Stimulated activated CD8-positive, alpha-beta memory T cell treated with anti-CD3 and anti-CD28 coated beads, Interleukin-4, amount 100 ng/mL, for 48 hours (primary cell): ENCODE data around the gene LIF.
"Not testable (repeated sequence)": the region's sequence is repeated elsewhere in the genome, so short reads cannot be mapped to it uniquely, and the experiment has no call there.

Experiments
- DNase-seq: peaks from one replicate; pipeline ENCODE4 v3.0.0-alpha.2; 2020

Gene LIF

GRCh38 chr22:30222321-30222720, 24.2 kb downstream of the LIF start:
- DNase-seq = no peak

- peak; percentile 75 for DNase-seq
These were observed 25.2 kb downstream of the LIF start for GRCh38 chr22:30221121-30221992.

- DNase-seq = no peak
These were observed 26.1 kb downstream of the LIF start for GRCh38 chr22:30220338-30221012.

GRCh38 chr22:30219668-30220278, 26.8 kb downstream of the LIF start:
- no peak for DNase-seq

DNA sequence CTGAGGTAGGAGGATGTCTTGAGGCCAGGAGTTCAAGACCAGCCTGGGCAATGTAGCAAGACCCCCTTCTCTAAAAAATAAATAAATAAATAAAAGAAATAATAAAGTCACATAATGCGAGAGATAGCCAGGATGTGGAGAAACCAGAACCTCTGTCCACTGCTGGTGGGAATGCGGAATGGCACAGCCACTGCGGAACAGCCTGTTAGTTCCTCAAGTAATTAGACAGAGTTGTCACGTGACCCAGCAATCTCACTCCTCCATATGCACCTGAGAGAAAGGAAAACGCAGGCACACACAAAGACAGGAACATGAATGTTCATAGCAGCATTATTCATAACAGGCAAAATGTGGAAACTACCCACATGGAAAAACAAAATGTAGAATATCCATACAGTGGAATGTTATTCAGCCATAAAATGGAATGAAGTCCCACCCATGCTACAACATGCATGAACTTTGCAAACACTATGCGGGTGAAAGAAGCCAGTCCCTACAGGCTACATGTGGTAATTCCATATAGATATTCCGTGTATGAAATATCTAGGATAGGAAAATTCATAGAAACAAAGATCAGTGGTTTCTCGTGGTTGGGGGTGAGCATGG, 27.4 kb downstream of the LIF start:
- DNase-seq = no peak

DNA sequence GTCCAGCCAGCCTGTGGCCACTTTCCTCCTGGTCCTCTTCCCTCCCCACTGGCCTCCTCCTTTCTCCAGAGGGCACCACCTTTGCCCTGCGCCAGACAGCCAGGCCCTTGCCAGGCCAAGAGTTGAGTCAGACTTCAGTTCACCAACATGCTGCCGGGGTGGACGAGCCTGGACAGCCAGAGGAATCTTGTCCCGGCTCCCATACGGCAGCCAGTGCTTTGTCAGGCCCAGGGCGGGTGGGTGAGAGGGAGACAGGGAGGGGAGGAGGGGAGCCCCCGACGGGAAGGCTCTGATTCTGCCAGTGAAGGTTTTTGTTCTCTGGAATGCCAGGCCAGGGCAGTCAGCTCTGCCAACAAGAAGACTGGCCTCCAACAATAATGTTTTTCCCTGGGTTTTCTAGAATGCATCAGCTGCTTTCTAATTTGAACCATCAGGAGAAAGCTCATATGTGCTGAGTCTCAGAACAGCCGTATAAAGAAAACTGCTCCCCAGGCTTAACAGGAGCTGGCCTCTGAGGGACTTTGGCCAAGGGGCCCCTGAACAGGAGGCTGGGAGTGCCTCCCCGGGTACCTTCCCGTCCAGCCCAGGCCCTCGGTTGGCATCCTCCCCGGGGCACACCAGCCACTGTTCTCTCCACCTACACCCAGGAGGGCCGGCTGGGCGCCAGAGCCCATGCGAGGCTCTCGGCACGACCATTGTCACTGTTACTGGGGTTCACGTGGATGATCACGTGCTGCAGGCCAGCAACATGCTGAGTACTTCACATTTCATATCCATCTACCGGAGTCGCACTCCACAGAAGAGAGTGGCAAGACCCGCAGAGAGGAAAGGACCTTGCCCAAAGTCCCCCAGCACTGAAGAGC, 28.6 kb downstream of the LIF start:
- DNase-seq = no peak

DNA sequence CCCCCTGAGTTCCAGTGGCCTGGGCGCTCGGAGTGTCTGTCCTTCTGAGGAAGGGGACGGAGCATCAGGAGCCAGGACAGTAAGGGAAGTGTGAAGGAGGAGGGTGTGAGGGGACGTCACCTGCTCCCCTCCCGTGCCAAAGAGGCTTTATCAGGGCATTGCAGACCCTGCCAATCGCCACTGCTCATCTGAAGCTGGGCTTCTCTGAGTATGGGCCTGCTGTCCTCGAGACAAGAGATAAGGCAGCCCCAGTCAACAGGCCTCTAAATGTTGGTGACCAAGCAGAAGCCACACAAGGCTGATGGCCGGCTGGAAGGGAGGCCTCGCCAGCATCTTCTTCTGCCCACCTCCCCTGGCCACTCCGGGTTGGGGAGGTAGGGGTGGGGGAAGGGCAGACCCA, 29.8 kb downstream of the LIF start:
- DNase-seq = no peak

DNA sequence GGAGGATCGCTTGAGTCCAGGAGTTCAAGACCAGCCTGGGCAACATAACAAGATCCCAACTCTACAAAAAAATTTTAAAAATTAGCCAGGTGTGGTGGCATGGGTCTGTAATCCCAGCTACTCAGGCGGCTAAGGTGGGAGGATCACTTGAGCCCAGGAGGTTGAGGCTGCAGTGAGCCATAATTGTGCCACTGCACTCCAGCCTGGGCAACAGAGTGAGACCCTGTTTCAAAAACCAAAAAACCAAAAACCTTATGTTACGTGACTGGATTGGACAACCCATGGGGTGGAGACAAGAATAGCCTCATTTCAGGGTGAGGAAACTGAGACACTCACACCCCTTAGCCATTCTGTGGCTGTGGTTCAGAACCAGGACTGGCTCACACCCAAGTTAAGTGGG, 30.3 kb downstream of the LIF start:
- DNase-seq = not testable (repeated sequence)

GRCh38 chr22:30214703-30215407, 31.7 kb downstream of the LIF start:
- no peak for DNase-seq

DNA sequence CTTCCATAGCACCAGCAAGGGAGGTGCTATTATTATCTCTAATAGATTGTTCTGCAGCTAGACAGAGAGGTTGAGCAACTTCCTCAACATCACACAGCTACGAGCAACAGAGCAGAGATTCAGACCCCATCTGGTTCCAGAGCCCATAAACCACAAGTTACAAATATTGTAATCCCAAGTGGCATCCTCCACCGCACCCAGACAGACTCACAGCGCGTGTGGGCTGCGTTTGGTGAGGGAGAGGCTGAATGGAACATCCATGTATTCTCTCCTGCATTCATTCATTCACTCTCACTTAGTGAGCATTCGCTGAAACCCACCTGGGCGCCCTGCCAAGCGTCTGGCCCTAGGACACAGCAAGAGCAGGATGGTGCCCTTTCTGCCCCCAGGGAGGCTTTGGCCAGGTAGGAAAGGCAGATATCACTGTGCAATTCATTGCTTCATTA, 33.5 kb downstream of the LIF start:
- no peak for DNase-seq

GRCh38 chr22:30212363-30212995, 34.1 kb downstream of the LIF start:
- peak; percentile 47 for DNase-seq

- DNase-seq = no peak
These were observed 35.3 kb downstream of the LIF start for GRCh38 chr22:30211124-30211820.

- no peak for DNase-seq
These were observed 36.2 kb downstream of the LIF start for GRCh38 chr22:30210235-30210909.

DNA sequence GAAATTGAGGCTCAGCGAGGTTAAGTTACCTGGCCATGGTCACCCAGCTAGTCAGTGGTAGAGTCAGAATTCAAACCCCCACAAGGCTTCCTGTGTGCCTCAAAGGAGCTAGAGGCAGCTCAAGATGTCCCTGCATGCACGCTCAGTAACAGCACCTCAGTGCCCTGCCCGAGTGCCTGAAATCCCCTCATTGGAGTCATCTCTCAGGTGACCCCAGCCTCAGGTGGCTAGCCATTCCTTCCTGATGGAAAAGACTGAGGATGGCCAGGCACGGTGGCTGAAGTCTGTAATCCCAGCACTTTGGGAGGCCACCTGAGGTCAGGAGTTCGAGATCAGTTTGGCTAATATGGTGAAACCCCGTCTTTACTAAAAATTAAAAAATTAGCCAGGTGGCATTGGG, 36.9 kb downstream of the LIF start:
- DNase-seq = no peak

DNA sequence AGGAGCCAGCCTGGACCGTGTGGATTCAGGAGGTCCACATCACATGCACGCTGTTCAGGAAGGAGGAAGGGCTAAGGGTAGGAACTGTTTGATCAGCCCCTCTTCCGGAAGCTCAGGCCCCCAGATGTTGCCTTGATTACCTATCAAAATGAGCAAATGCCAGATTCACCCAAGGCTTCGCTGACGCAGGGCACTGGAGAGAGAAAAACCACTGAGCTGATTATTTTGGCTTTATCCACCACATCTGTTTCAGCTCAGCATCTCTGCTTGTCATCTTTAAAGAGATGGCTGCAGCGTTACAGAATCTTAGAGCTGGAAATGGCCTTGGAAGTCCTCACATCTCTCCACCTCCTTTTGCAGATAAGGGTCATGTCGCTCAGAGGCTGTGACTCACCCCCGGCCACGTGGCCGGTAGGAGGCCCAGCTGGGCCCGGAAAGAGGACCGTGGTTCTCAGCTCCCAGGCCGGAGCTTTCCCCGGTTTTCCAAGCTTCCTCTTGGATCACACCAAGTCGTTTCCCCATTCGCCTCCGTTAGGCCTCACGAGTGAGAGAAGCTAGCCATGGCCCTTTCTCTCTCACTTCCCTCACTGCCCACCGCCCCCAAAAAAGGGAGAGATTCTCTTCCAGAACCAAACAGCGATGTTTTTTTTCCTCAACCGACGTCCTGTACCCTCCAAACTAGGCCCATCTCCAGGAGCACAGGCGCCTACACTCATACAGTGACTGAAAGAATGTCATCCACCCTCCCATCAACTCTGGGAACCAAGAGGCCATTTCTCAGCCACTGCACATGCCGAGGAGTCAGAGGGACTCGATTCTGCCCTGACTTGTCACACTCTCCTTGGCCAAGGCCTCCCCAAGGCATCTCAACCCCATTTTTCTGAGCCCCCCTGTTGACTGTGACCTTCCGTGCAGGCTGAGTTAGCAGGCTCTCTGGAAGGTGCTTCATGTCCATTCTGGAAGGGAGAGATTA, 37.6 kb downstream of the LIF start:
- no peak for DNase-seq

DNA sequence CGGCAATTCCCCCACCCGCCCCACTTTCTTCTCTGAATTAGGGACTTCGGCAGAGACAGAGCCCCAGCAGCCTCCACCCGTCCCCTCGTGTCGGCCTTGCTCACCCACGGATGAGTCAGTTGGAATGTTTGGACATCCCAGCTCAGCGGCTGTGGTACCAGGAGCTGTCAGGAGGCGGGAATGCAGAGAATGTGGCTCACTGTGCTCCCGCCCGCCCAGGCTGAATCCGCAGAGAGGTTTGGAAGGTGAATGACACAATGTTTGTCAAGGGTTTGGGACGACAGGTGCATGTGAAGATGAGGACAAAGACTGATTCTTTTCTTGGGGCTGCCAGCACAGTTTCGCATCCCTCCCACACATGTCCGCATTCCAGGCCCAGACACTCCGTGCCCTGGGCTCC, 39.6 kb downstream of the LIF start:
- no peak for DNase-seq

DNA sequence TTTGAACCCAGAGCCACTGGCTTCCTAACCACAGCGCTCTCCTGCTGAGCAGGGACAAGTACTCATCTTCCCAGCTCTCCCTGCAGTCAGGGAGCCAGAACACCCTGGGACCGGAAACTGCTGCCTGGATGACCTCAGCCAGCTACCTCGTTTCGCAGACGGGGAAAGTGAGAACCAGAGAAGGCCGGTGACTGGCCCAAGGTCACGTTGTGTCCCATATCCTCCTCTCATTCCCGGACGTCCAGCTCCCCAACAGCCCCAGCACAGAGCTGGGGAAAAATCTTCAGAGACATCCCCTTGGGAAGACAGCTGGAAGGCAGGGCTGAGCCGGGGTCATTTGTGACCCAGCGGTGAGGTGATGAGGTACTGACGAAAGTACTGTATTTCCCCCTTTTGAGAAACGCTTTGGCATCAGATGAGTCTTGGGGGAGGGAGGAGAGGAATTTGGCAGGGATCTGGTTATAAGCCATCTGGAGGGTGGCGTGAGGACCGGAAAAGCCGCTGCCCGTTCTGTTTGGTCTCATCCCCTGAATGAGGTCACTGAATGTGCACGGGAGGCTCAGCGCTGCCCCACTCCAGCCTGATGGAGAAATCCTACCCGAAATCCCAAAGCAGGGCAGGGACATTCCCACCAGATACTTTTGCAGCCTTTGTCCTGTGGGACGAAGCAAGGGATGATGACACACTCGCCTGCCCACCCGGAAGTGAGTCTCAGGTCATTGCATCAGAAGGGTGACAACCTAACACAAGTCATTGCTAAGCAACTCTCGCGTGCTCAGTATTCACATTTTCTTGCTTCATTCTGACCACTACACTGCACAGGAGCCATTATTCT, 41.1 kb downstream of the LIF start:
- DNase-seq = no peak

DNA sequence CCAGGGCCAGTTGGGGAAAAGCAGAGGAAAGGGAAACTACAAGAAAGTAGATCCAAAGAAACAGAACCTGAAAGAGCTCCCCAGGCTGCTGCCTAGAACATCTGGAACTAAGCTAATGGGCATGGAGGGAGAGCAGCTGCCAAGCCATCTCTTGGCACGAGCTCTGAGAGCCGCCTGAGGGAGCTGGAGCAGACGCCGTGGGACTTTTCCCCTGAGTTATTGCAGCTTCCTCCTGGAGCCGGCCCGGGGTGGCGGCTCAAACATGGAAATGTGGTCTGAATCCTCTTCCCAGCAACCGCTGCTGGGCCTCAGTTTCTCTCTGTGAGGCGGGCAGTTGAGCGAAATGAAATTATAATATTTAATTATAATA, 41.8 kb downstream of the LIF start:
- DNase-seq = no peak
